Suprapubic skin (tissue), 3 donors: Measurements from ENCODE around the gene ZBTB42.

Experiments used
- EP300 ChIP-seq: sonication (generic); formaldehyde crosslinking; IDR thresholded peaks from one replicate; pipeline ENCODE4 v1.6.1; 2017; ENCODE audit warnings: antibody characterized with exemption
- POLR2A ChIP-seq, 2 donors: fragments of 450-650 bp; IDR thresholded peaks; one replicate each; pipeline ENCODE4 v1.6.1; 2017; ENCODE audit warnings: antibody characterized with exemption in 2 of 2, mild to moderate bottlenecking in 2 of 2, moderate library complexity in 2 of 2
- TF ChIP-seq, protein P1 (sequence below), 2 donors: fragments of 200-600 bp in 1 of 2; fragments of 450-650 bp in 1 of 2; sonication (generic) in 1 of 2; IDR thresholded peaks; one replicate each; pipeline ENCODE4 v1.5.1; 2016 to 2019; ENCODE audit warnings: antibody characterized with exemption in 2 of 2, mild to moderate bottlenecking in 1 of 2, moderate library complexity in 1 of 2

GRCh38 chr14:104808456-104808855 is 7.6 kb downstream of the ZBTB42 start:
- TF ChIP-seq, protein P1, sequence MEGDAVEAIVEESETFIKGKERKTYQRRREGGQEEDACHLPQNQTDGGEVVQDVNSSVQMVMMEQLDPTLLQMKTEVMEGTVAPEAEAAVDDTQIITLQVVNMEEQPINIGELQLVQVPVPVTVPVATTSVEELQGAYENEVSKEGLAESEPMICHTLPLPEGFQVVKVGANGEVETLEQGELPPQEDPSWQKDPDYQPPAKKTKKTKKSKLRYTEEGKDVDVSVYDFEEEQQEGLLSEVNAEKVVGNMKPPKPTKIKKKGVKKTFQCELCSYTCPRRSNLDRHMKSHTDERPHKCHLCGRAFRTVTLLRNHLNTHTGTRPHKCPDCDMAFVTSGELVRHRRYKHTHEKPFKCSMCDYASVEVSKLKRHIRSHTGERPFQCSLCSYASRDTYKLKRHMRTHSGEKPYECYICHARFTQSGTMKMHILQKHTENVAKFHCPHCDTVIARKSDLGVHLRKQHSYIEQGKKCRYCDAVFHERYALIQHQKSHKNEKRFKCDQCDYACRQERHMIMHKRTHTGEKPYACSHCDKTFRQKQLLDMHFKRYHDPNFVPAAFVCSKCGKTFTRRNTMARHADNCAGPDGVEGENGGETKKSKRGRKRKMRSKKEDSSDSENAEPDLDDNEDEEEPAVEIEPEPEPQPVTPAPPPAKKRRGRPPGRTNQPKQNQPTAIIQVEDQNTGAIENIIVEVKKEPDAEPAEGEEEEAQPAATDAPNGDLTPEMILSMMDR (IDR thresholded peaks at IDR 0.05) = no peak
- TF ChIP-seq POLR2A (IDR thresholded peaks at IDR 0.05) = no peak
- no peak for TF ChIP-seq EP300
